ENCODE results near the gene RBMS1. TPM values are rescaled to one million over a fixed set of nuclear protein-coding genes. Genes with fewer than 3 reads are reported as not detected.

RBMS1 gene
- total RNA-seq, 4 donors from 2014 or later: 68.1 to 83.4 (median 72.5) TPM

GRCh38 chr2:160271171-160272086 lies 222.2 kb downstream of the RBMS1 start:
- TF ChIP-seq EP300 (IDR thresholded peaks at IDR 0.05) (no peak), CTCF (IDR thresholded peaks at IDR 0.05) (no peak), POLR2A (IDR thresholded peaks at IDR 0.05) (no peak)
- Histone ChIP-seq H3K4me1 (peaks cover 0 to 34% (median 10%) of the 10 kb centered on the region in 4 donors), H3K4me3 (peak overlapping the region in 1 of 4 donors; percentile 56), H3K27me3 (no peaks in the 10 kb centered on the region), H3K36me3 (peaks cover 0 to 35% (median 0%) of the 10 kb centered on the region in 3 donors), H3K9me3 (no peaks in the 10 kb centered on the region), H3K27ac (peak overlapping the region; percentile 80 to 96 (median 91))
- no peak for DNase-seq (ENCODE audit: low spot score in 2 of 2)
- WGBS, 2 donors: 70 to 73% methylated on average over 21 of the region's 21 CpGs

- TF ChIP-seq EP300 (IDR thresholded peaks at IDR 0.05) (no peak), CTCF (IDR thresholded peaks at IDR 0.05) (no peak), POLR2A (IDR thresholded peaks at IDR 0.05) (no peak)
- H3K9me3 ChIP-seq: no peaks in the 10 kb centered on the region
- H3K4me3 ChIP-seq: peak overlapping the region; percentile 31 to 59 (median 46)
- peak in 1 of 2 donors; percentile 40 for DNase-seq (ENCODE audit: low spot score in 2 of 2)
- WGBS, 2 donors: 42 to 49% methylated on average over 15 of the region's 15 CpGs
- H3K36me3 ChIP-seq: peaks cover 0 to 27% (median 0%) of the 10 kb centered on the region in 3 donors
- H3K27me3 ChIP-seq: no peaks in the 10 kb centered on the region
- peaks cover 0 to 34% (median 10%) of the 10 kb centered on the region in 4 donors for H3K4me1 ChIP-seq
- H3K27ac ChIP-seq: peak overlapping the region; percentile 80 to 96 (median 91)
These were observed 223.0 kb downstream of the RBMS1 start for GRCh38 chr2:160270571-160271113.

- no peaks in the 10 kb centered on the region for H3K9me3 ChIP-seq
- WGBS, 2 donors: 1 to 4% methylated on average over 20 to 46 of the region's 53 CpGs
- H3K4me3 ChIP-seq: peak overlapping the region; percentile 31 to 59 (median 46)
- peak; percentile 68 to 78 for DNase-seq (ENCODE audit: low spot score in 2 of 2)
- H3K27me3 ChIP-seq: no peaks in the 10 kb centered on the region
- H3K4me1 ChIP-seq: peaks cover 0 to 34% (median 10%) of the 10 kb centered on the region in 4 donors
- TF ChIP-seq POLR2A (IDR thresholded peaks at IDR 0.05) (peak; percentile 35 to 59), CTCF (IDR thresholded peaks at IDR 0.05) (peak; percentile 50 to 91 (median 74)), EP300 (IDR thresholded peaks at IDR 0.05) (peak in 1 of 2 donors; percentile 93)
- peaks cover 0 to 21% (median 0%) of the 10 kb centered on the region in 3 donors for H3K36me3 ChIP-seq
- H3K27ac ChIP-seq: peak overlapping the region; percentile 80 to 96 (median 91)
These were observed 223.6 kb downstream of the RBMS1 start for GRCh38 chr2:160269803-160270570.

- 42 to 50% methylated on average over 4 of the region's 4 CpGs for WGBS, 2 donors
These were observed 224.2 kb downstream of the RBMS1 start for GRCh38 chr2:160269365-160269764.

More at GRCh38 chr2:160269365-160269764, 224.2 kb downstream of the RBMS1 start:
- Histone ChIP-seq H3K4me3 (peak overlapping the region; percentile 31 to 59 (median 46)), H3K27me3 (no peaks in the 10 kb centered on the region), H3K27ac (peak overlapping the region; percentile 80 to 96 (median 91)), H3K9me3 (no peaks in the 10 kb centered on the region), H3K36me3 (peaks cover 0 to 15% (median 0%) of the 10 kb centered on the region in 3 donors), H3K4me1 (peaks cover 0 to 34% (median 10%) of the 10 kb centered on the region in 4 donors)
- no peak for TF ChIP-seq CTCF (IDR thresholded peaks at IDR 0.05)
- no peak for TF ChIP-seq EP300 (IDR thresholded peaks at IDR 0.05)
- TF ChIP-seq POLR2A (IDR thresholded peaks at IDR 0.05): no peak
- DNase-seq (ENCODE audit: low spot score in 2 of 2): no peak

Measured in tibial nerve (tissue), 4 donors.